Activated CD4-positive, alpha-beta T cell treated with anti-CD3 and anti-CD28 coated beads, Interleukin-2, Interleukin-6, amounts not matched to agents 100 ng/mL and 50 ng/mL, durations not matched to agents 16 hours and 8 hours (primary cell): ENCODE results near the gene PC.
"Not testable (repeated sequence)": the region's sequence is repeated elsewhere in the genome, so short reads cannot be mapped to it uniquely, and the experiment has no call there.

Source experiments
- DNase-seq: peaks from one replicate; pipeline ENCODE4 v3.0.0-alpha.2; 2020

PC gene

GRCh38 chr11:66978229-66978628 lies 20.0 kb upstream of the PC start:
- no peak for DNase-seq

- DNase-seq, result no peak
Measured at GRCh38 chr11:66976925-66977324, 18.7 kb upstream of the PC start.

- DNase-seq, result peak; percentile 29
Measured at GRCh38 chr11:66976028-66976467, 17.9 kb upstream of the PC start.

GRCh38 chr11:66975405-66976027 lies 17.3 kb upstream of the PC start:
- no peak for DNase-seq

- DNase-seq, result no peak
Measured at GRCh38 chr11:66974724-66975404, 16.7 kb upstream of the PC start, which contains the start of gene C11orf86. Gene C11orf86 (plus strand): TSS chr11:66975304. CDS start chr11:66975363, 59 bp downstream.

- DNase-seq, result no peak
Measured at GRCh38 chr11:66973956-66974580, 15.9 kb upstream of the PC start.

GRCh38 chr11:66971488-66971887 lies 13.3 kb upstream of the PC start:
- DNase-seq, result no peak

GRCh38 chr11:66970807-66971442 lies 12.7 kb upstream of the PC start:
- peak; percentile 79 for DNase-seq

GRCh38 chr11:66970371-66970806 lies 12.2 kb upstream of the PC start:
- no peak for DNase-seq

GRCh38 chr11:66969584-66970225 lies 11.5 kb upstream of the PC start:
- DNase-seq, result no peak

- DNase-seq, result no peak
Measured at GRCh38 chr11:66967670-66968425, 9.7 kb upstream of the PC start.

- DNase-seq, result no peak
Measured at GRCh38 chr11:66966351-66966750, 8.2 kb upstream of the PC start.

- DNase-seq, result no peak
Measured at GRCh38 chr11:66964495-66964894, 6.3 kb upstream of the PC start.

- no peak for DNase-seq
Measured at GRCh38 chr11:66962801-66963200, 4.6 kb upstream of the PC start.

- no peak for DNase-seq
Measured at GRCh38 chr11:66962247-66962646, 4.1 kb upstream of the PC start.

- not testable (repeated sequence) for DNase-seq
Measured at GRCh38 chr11:66961691-66962213, 3.6 kb upstream of the PC start.

- DNase-seq, result no peak
Measured at GRCh38 chr11:66958956-66959274, 732 bp upstream of the PC start.

GRCh38 chr11:66957971-66958231 lies 282 bp downstream of the PC start:
- DNase-seq, result no peak

- no peak for DNase-seq
Measured at GRCh38 chr11:66956689-66957290, 1.4 kb downstream of the PC start.

- DNase-seq, result no peak
Measured at GRCh38 chr11:66953081-66953833, 4.9 kb downstream of the PC start.

GRCh38 chr11:66951927-66952337 lies 6.3 kb downstream of the PC start:
- no peak for DNase-seq
